GM23338 (cell line): ENCODE results near the gene WDR27.
"Not testable (repeated sequence)": the region's sequence is repeated elsewhere in the genome, so short reads cannot be mapped to it uniquely, and the experiment has no call there.

Experiments used
- CREB1 ChIP-seq: fragments of 250-450 bp; sonication (Bioruptor Pico); IDR thresholded peaks from 2 replicates; pipeline ENCODE4 v1.5.0; 2020; ENCODE audit warnings: low read depth, mild to moderate bottlenecking, moderate library complexity
- EZH2 ChIP-seq: fragments of 200-600 bp; sonication (generic); IDR thresholded peaks from one replicate; pipeline ENCODE4 v1.8.0; 2017; ENCODE audit warnings: antibody characterized with exemption, mild to moderate bottlenecking, low read depth; ENCODE audit not compliant: unreplicated experiment
- EZH2phosphoT487 ChIP-seq: fragments of 200-600 bp; sonication (generic); IDR thresholded peaks from one replicate; pipeline ENCODE4 v1.8.1; 2018; ENCODE audit warnings: antibody characterized with exemption; ENCODE audit not compliant: unreplicated experiment
- NANOG ChIP-seq: IDR thresholded peaks from 2 replicates; pipeline ENCODE4 v1.6.1; 2016; ENCODE audit warnings: antibody characterized with exemption, borderline replicate concordance
- POLR2AphosphoS5 ChIP-seq: IDR thresholded peaks from 2 replicates; pipeline ENCODE4 v1.6.1; 2016; ENCODE audit warnings: antibody characterized with exemption, low read depth
- STAT1 ChIP-seq: IDR thresholded peaks from one replicate; pipeline ENCODE4 v1.6.1; 2016; ENCODE audit warnings: antibody characterized with exemption; ENCODE audit not compliant: unreplicated experiment
- ZNF114 ChIP-seq: fragments of 250-450 bp; sonication (Bioruptor Pico); IDR thresholded peaks from 2 replicates; pipeline ENCODE4 v1.5.0; 2020; ENCODE audit warnings: mild to moderate bottlenecking, moderate library complexity
- TF ChIP-seq, protein P1 (sequence below), 2 experiments: fragments of 200-600 bp in 1 of 2; sonication (generic) in 1 of 2; conservative IDR thresholded peaks; 2 replicates each; pipeline versions ENCODE4 v1.5.1 to v1.6.1; 2016 to 2017; ENCODE audit warnings: antibody characterized with exemption in 2 of 2, low read depth in 2 of 2, mild to moderate bottlenecking in 2 of 2, moderate library complexity in 1 of 2
- TF ChIP-seq, protein P2 (sequence below): IDR thresholded peaks from one replicate; pipeline ENCODE4 v1.6.1; 2018; ENCODE audit warnings: antibody characterized with exemption; ENCODE audit not compliant: unreplicated experiment

DNA sequence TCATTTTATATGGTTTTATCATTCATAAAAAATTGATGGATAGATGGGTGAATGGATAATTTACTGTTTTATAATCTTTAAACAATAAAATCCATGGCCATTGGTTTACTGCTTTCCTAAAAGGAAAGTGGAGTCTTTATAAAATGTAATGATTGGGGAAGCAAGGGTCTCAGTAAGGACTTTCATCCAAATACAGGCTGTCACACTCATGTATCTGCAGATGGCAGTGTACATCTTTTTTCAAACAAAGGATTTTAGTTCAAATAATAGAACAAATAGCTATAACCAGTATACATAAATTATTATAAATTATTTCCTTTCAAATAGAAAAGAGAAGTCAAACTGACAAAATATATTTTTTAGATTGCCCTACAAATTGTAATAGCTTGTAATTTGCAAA, 190.0 kb downstream of the WDR27 start:
- TF ChIP-seq, protein P1, sequence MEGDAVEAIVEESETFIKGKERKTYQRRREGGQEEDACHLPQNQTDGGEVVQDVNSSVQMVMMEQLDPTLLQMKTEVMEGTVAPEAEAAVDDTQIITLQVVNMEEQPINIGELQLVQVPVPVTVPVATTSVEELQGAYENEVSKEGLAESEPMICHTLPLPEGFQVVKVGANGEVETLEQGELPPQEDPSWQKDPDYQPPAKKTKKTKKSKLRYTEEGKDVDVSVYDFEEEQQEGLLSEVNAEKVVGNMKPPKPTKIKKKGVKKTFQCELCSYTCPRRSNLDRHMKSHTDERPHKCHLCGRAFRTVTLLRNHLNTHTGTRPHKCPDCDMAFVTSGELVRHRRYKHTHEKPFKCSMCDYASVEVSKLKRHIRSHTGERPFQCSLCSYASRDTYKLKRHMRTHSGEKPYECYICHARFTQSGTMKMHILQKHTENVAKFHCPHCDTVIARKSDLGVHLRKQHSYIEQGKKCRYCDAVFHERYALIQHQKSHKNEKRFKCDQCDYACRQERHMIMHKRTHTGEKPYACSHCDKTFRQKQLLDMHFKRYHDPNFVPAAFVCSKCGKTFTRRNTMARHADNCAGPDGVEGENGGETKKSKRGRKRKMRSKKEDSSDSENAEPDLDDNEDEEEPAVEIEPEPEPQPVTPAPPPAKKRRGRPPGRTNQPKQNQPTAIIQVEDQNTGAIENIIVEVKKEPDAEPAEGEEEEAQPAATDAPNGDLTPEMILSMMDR (conservative IDR thresholded peaks at IDR 0.05; ENCODE audit: low read depth in 2 of 2): not testable (repeated sequence)
- TF ChIP-seq POLR2AphosphoS5; EZH2; CREB1 (CRISPR knock-in tag); EZH2phosphoT487; ZNF114 (CRISPR knock-in tag); NANOG; STAT1: not testable (repeated sequence)
- TF ChIP-seq, protein P2, sequence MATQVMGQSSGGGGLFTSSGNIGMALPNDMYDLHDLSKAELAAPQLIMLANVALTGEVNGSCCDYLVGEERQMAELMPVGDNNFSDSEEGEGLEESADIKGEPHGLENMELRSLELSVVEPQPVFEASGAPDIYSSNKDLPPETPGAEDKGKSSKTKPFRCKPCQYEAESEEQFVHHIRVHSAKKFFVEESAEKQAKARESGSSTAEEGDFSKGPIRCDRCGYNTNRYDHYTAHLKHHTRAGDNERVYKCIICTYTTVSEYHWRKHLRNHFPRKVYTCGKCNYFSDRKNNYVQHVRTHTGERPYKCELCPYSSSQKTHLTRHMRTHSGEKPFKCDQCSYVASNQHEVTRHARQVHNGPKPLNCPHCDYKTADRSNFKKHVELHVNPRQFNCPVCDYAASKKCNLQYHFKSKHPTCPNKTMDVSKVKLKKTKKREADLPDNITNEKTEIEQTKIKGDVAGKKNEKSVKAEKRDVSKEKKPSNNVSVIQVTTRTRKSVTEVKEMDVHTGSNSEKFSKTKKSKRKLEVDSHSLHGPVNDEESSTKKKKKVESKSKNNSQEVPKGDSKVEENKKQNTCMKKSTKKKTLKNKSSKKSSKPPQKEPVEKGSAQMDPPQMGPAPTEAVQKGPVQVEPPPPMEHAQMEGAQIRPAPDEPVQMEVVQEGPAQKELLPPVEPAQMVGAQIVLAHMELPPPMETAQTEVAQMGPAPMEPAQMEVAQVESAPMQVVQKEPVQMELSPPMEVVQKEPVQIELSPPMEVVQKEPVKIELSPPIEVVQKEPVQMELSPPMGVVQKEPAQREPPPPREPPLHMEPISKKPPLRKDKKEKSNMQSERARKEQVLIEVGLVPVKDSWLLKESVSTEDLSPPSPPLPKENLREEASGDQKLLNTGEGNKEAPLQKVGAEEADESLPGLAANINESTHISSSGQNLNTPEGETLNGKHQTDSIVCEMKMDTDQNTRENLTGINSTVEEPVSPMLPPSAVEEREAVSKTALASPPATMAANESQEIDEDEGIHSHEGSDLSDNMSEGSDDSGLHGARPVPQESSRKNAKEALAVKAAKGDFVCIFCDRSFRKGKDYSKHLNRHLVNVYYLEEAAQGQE: not testable (repeated sequence)
